Stimulated activated CD4-positive, alpha-beta T cell treated with anti-CD3 and anti-CD28 coated beads, TNF-alpha, amount 100 ng/mL, for 48 hours (primary cell): ENCODE data around the gene ZBP1.

ENCODE experiments used
- DNase-seq, 3 donors: peaks; one replicate each; pipeline ENCODE4 v3.0.0-alpha.2; 2020; ENCODE audit warnings: low read depth in 3 of 3

Gene ZBP1

GRCh38 chr20:57558614-57559288 is 61.5 kb downstream of the ZBP1 start:
- DNase-seq: no peak

DNA sequence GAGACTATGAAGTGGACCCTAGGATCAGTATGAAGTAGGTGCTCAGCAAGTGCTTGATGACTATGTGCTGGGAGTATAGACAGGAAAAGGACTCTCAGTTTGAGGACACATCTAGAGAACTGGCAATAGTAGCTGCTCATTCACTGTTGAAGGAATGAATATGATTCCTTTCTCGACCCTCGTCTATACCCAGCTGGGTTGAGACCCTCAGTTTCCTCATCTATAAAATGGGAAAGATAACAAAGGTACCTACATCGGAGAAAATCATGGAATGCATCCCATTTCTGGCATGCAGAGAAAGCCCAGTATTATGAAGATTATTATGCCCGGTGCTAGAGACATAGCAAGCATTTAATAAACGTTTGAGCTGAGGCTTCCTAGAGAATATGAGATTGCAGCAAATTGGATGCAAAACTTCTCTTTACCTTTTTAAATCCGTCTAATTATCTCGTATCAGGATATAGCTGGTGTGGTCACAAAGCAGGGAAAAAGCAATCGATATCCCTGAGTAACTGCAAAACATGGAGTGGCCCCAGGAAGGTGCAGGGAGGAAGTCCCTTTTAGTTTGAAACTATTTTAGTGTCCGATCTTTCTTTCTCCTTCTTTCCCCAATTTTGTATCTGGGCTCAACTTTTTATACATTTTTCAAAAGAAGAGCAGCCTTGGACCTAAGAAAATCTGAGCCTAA is 62.2 kb downstream of the ZBP1 start:
- no peak for DNase-seq

- no peak for DNase-seq
Observed at GRCh38 chr20:57556980-57557274, 63.3 kb downstream of the ZBP1 start.

GRCh38 chr20:57555457-57556184 is 64.6 kb downstream of the ZBP1 start:
- DNase-seq: no peak
